GM21786 (cell line): Measurements from ENCODE around the gene COX19.
A peak's percentile ranks its signal among the peaks of the same experiment; 100 is the strongest.
"Not testable (repeated sequence)": the region's sequence is repeated elsewhere in the genome, so short reads cannot be mapped to it uniquely, and the experiment has no call there.

Experiments used
- ATAC-seq: cut with Tn5 transposase; IDR thresholded peaks from one replicate; pipeline ENCODE4 v1.9.1; 2021; ENCODE audit not compliant: unreplicated experiment

COX19 gene

DNA sequence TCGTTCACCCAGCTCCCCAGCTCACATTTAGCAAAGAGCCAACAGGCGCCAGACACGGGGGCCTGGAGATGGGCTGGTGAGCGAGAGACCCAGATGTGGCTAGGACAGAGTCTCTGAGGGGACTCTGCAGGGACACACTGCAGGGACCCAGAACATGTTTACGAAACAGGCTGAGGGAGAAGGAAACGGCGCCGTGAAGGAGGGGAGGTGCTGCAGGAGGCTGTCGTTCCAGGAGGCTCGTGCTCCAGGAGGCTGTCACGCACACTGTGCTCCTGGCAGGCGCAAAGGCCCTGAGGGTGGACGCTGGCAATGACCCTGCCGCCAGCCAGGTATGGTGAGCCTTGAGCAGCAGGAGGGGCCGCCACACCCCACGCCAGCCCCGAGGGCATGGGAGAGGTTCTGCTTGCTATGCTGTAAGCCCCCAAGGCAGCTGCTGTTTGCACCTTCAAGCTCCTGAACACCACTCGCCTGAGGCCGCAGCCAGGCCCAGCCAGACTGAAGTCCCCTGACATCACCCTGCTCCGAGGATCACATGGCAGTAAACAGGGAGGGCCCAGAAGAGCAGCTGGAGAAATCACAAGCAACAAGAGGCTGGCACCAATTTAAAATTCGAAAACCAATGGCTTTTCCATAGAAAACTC, 48.2 kb downstream of the COX19 start:
- ATAC-seq, result no peak

DNA sequence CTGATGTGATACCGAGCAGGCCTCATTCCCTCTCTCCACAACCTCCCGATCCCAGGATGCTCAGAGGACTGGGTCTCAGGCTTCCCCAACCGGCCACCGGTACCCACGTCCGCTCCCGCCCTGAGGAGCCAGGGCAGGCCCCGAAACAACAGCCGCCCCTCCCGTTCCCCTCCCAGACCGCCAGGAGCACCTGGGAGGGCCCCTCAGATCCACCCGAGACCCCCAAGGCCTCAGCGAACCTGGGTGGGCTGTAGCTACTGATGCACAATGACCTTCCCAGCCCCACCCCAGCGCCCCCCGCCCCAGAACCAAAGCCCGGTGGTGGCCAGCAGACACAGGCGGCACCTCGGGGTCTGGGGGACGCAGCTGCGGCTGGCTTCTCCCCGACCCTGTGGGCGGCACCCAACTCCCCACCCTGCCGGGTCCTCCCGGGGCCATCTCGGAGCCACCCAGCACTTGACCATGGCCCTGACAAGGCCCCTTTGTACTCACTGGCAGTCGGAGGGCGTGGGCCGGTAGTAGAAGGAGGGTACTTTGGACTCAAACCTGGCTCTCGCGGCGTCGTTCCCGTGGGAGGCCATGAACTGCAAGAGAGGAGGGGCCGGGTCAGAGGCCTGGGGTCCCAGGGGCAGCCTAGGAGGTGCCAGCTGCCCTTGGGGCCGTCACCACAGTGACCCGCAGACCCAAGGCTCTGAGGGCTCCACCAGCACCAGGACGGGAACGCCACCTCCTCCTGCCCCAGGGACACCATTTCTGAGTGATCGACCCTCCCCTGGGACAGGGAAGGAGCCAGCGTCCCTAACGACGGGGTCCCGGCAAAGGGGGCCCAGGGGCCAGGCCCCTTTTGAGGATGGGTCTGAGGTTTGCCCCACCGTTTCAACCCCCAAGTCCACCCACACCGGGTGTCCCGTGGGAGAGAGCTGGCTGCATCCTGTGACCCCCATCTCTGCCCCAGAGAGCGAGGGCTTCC, 49.0 kb downstream of the COX19 start:
- ATAC-seq, result no peak

DNA sequence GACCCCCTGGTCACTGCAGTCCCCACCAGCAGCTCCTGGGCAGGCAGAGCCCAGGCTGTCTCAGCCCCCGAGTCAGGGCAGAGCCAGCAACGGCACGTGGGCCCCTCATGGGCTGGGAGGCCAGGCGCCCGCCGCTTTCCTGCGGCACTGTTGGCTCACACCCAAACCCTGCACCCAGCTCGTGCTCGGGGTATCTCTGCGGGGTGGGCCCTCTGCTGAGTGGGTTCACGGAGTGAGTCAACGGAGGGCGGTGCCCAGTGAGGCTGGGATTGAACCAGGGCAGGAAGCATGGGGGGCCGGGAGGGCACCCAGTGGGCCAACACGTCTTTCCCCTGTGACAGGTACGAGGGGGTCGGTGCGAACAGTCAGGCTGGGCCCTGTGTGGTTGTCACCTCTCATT, 49.7 kb downstream of the COX19 start:
- no peak for ATAC-seq

DNA sequence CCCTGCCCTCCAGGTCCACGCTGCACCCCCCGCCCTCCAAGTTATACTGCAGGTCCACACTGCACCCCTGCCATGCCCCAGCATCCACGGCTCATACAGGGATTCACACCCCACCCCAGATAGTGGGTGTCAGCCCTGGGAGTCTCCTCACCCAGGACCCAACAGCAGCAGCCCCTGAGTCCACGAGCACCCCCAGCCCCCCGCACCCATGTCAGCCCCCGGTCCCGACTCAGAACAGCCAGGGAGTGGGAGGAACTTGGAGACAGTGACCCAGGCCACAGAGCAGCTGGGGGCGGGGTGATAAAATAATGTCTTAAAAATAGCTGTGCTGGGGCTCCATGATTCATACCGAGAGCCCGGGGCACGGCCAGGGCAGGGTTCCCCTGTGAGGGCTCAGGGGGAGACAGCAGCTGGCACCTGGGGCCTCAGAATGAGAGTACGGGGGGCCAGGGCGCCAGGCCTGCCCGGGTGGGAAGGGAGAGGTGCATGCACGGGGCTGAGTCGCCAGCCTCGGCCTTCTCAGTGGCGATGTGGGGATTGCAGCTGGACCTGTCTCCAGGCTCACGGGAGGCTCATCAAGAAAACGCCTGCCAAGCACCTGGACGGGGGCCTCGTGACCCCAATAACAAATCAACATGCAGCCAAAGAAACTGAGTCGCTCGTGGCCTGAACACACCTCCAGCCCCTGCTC, 50.7 kb downstream of the COX19 start:
- peak; percentile 55 for ATAC-seq

DNA sequence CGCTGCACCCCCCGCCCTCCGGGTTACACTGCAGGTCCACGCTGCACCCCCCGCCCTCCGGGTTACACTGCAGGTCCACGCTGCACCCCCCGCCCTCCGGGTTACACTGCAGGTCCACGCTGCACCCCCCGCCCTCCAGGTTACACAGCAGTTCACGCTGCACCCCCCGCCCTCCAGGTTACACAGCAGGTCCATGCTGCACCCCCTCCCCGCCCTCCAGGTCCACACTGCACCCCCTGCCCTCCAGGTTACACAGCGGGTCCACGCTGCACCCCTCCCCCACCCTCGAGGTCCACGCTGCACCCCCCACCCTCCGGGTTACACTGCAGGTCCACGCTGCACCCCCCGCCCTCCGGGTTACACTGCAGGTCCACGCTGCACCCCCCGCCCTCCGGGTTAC, 51.3 kb downstream of the COX19 start:
- ATAC-seq, result not testable (repeated sequence)

DNA sequence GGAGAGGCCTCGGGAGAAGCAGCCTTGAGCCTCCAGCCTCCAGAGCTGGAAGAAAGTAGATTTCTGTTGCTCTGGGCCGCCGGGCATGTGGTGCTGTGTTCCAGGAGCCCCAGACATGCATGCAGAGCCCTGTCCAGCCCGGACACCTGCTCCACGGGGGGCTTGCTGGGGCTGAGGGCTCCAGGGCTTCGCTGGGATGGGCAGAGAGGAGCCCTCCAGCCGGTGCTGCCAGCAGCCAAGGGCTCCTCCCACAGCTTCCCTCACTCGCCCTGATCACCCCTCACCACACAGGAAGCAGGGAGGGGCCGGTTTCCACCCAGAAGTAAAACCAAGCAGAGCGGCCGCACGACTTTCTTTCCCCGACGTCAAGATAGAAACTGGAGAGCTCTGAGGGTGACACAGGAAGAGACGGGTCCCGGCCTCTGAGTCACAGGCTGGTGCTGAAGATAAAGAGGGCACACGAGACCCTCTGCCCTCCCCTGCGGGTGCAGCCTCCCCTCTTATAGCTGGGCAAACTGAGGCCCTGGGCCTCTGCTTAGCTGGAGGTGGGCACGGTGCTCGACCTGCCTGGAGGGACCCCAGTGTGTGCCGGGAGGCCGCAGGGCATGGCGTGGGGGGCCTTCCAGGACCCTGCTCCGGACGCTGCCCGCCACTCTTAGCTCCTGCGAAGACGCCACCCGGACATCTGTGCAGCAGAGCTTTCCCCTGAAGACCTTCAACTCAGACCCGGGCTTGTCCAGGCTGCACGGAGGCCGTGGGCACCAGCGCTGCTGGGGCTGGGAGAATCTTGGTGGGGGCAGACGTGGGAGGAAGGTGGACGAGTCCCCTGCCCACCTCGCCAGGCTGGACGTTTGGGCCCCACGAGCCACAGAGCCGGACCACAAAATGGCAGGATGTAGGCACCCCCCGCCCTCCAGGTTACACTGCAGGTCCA, 52.0 kb downstream of the COX19 start:
- ATAC-seq, result peak; percentile 79

DNA sequence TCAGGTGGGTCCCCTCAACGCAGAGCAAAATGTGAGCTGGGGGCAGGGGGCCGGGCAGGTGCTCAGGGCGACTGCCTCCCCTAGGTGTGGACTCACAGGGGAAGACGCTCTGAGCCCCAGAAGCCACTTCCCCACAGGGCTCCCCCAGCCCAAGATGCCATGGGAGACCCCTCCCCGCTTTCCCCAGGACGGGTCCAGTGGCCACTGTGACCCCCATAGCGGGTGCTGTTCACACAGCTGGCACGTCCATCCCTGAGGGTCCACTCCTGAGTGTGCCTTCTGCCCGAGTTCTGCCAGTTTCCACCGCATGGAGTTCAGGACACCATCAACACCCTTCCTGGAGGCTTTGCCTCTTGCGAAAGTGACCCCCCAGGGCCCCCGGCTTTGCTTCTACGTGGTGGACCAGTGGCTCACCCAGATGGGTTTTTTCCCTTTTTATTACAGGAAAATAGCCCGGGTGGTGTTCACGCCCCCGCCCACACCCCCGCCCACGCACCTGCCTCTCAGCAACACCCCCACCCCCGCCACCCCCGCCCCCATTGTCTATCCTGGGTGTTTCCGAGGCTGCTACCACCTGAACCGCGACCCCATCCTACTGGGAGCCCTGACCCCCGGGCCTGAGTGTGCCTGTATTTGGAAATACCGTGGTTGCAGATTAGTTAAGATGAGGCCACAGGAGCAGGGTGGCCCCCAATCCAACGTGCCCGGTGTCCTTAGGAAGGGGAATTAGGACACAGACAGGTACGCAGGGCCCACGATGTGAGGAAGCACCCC, 52.8 kb downstream of the COX19 start:
- no peak for ATAC-seq

DNA sequence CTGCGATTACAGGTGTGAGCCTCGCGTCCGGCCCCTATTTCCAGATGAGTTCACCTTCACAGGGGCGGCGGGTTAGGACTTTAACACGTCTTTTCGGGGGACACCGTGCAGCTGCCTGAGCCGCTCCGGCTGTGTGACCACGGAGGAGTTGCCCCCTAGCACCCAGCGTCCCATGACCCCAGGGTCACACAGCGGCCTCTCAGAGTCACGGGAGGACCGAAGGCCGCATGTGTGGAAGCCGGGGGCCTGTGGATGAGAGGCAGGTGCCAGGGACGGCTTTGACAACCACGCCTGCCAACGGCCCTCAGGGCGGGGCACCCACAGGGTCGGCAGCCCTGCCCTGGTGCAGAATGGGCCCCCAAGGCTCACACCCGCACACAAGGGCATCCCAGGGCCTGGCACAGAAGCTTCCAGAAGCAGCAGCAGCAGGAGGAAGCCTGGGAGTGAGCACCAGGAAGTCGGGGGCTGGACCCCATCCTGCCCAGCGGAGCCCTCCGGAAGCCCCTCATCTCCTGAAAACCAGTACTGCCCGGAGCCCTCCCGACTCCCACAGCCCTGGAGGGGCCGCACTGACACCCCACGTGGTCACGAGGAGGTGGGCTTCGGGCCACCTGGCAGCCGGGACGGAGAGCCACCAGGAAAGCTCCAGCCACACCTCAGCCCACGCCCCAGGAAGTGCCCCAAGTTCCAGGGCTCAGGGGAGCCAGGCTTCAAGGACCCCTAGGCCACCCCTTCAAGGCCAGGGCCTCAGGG, 53.6 kb downstream of the COX19 start:
- ATAC-seq, result no peak

DNA sequence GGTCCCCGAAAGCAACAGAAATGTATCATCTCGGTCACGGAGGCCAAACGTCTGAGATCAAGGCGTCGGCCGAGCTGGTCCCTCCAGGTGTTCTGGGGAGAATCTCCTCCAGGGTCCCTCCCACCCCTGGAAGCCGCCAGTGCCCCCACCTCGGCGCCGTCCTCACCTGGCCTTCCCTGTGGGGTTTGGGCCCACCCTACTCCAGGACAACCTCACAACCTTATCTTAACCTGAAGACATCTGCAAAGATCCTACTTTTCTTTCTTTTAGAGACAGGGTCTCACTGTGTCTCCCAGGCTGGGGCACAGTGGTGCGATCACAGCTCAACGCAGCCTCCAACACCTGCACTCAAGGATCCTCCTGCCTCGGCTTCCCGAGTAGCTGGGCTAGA, 54.3 kb downstream of the COX19 start:
- no peak for ATAC-seq

DNA sequence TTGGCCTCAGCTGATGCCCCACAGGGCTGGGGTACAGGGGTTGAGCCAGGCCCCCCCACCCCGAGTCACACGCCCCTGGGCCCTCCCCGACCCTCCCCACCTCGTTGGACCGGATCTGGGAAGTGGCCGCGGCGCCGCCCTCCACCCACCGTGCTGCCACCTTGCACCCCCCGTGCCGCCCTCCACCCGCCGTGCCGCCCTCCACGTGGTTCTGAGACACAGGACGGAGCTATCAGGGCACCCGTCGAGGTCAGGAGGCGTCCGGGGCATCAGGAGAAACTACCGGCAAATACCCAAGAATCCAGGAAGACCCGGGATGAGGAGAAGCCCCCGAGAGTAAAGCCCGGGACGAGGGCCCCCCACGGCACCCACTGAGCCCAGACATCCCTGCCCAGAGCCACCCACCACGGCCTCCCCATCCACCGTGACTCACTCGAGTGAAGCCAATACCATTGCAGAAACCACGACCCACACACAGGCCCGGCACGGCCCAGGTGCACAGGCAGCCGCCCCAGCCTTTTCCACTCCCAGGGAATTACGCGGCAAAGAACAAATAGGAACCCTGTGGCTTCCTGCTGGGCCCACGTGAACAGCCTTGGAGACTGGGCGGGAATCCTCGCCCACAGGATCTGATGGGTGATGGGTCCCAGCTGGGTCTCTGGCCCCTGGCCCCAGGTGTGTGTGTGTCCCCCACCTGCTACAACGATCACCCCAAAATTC, 54.8 kb downstream of the COX19 start:
- no peak for ATAC-seq

DNA sequence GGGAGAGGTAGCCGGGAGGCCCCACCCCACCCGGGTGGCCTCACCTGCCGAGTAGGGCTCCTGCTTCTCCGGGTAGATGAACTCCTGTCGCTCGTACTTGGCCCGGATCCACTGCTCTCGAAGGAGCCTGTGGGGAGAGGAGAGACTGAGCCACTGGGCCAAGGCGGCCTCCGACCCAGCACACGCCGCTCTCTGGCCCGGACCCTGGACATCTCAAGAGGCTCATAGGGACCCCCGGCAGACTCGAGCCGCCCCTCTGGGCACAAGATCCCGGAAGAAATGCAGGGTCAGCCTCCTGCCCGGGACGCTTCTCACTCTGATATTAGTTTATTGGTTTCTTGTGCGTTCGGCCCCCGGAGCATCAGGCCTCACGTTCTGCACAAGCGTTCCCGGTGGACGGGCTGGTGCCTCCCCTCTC, 55.4 kb downstream of the COX19 start:
- ATAC-seq, result no peak

DNA sequence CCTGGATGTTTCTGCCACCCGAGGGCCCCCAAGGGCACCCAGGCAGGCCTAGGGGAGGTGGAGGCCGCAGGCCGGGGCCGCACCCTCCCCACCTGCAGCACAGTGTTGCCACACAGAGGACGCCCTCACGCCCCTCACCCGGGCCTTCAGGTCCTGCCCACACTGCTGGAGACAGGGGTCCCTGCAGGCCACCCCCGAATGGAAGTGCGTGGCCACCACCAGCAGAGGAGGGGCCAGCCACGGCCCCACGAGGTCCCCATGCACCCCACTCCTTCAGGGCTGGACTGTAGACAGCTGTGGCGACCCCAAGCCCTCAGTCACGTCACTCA, 56.3 kb downstream of the COX19 start:
- no peak for ATAC-seq

DNA sequence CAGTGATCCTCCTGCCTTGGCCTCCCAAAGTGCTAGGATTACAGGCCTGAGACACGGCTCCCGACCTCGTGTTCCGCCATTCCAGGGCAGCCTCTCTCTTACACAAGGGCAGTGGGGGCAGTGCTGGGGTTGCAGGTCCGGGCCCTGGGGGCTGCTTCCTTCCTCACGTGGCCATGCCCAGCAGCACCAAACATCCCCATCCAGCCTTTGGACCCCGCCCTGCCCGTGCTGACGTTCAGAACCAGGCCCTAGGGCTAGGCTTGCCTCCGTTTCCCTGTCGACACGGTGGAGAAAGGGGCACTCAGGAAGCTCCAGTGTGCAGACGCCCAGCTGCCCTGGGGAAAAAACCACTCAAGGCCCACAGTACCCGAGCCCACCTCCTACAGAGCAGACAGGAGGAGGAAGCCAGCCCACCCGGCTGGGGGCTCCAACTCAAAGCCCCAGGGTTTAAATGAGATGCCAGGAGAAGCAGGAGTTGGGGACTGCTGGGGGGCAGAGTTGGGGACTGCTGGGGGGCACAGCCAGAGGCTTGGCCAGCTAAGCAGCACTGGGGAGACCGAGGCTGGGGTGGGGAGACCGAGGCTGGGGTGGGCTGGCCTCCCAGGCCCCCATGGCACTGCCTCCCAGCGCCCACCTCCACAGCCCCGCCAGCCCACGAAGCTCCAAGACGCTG, 56.8 kb downstream of the COX19 start:
- no peak for ATAC-seq

DNA sequence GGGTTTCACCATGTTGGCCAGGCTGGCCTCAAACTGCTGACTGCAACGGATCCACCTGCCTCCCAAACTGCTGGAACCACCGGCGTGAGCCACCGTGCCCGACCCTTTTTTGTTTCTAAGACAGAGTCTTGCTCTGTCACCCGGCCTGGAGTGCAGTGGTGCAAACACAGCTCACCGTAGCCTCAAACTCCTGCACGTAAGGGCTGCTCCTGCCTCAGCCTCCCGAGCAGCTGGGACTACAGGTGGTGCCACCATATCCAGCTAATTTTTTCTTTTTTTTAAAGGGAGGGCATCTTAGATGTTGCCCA, 57.3 kb downstream of the COX19 start:
- ATAC-seq, result no peak

DNA sequence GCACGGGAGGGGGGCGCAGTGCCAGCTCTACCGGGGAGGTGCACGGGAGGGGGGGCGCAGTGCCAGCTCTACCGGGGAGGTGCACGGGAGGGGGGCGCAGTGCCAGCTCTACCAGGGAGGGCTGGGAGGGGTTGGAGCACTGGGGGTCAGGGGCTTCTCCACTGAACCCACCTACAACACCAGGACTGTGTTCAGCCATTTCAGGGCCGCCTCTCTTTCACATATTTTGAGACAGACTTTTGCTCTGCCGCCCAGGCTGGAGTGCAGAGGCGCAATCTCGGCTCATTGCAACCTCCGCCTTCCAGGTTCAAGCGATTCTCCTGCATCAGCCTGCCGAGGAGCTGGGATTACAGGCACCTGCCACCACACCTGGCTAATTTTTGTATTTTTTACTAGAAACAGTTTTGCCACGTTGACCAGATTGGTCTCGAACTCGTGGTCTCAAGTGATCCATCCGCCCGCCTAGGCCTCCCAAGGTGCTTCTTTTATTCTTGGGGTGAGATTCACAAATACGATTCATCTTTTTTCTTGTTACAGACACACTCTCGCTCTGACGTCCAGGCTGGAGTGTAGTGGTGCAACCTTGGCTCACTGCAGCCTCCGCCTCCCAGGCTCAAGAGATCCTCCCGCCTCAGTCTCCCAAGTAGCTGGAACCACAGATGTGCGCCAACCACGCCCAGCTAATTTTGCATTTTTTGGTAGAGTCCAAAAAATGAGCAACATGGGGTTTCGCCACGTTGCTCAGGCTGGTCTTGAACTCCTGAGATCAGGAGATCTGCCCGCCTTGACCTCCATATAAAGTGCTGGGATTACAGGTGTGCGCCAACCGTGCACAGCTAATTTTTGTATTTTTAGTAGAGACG, 57.9 kb downstream of the COX19 start:
- ATAC-seq, result no peak

DNA sequence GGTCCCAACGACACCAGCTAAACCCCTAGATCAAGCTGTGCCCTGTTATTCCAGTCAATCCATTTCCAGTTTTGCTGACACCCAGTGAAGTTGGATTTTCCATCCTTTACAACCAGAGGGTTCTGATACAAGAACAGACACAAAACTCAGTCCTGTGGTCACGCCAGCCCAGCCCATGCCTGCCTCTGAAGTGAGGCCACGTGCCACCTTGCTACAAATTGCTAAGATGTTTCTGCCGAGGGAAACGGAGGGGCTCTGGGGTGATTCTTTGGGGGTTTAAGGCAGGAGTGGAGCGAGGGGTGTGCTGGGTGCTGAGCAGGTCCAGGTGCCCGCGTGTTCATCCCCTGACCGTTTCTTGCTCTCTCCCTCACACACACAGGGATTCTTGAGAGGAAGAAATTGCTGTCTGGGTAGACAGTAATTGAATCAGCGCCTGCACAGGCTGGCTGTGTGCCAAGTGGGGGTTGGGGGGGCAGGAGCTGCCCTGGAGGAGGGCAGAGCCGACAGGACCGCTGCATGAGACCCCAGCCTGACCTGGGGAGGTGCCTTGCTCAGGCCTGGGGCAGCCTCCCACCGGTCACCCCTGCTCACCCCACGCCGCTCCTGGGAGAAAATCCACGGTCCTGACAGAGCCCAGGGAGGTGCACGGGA, 58.9 kb downstream of the COX19 start:
- no peak for ATAC-seq
